GM12875 (cell line): ENCODE results near the gene HIKESHI.
A peak's percentile ranks its signal among the peaks of the same experiment; 100 is the strongest.
"Not testable (repeated sequence)": the region's sequence is repeated elsewhere in the genome, so short reads cannot be mapped to it uniquely, and the experiment has no call there.

ENCODE experiments used
- H3K4me3 ChIP-seq: one replicate; pipeline ENCODE4 v1.5.1; 2011; ENCODE audit warnings: low read depth, low read length, control low read depth
- CTCF ChIP-seq: IDR thresholded peaks from 2 replicates; pipeline ENCODE4 v1.5.1; 2011; ENCODE audit warnings: low read depth, mild to moderate bottlenecking, control low read depth, inconsistent platforms, low read length, moderate library complexity, borderline replicate concordance; ENCODE audit not compliant: insufficient read depth

Gene HIKESHI

GRCh38 chr11:86278226-86278625 is 23.8 kb upstream of the HIKESHI start:
- TF ChIP-seq CTCF, result no peak
- no peak overlapping the region for H3K4me3 ChIP-seq

- no peak overlapping the region for H3K4me3 ChIP-seq
- no peak for TF ChIP-seq CTCF
Observed at GRCh38 chr11:86279747-86280146, 22.3 kb upstream of the HIKESHI start.

GRCh38 chr11:86287468-86287796 is 14.6 kb upstream of the HIKESHI start:
- H3K4me3 ChIP-seq, result no peak overlapping the region
- TF ChIP-seq CTCF, result no peak

GRCh38 chr11:86288776-86289507 is 13.1 kb upstream of the HIKESHI start:
- H3K4me3 ChIP-seq, result no peak overlapping the region
- no peak for TF ChIP-seq CTCF

- H3K4me3 ChIP-seq, result not testable (repeated sequence)
Observed at GRCh38 chr11:86289508-86290280, 12.3 kb upstream of the HIKESHI start.

GRCh38 chr11:86291466-86292262 is 10.4 kb upstream of the HIKESHI start:
- no peak overlapping the region for H3K4me3 ChIP-seq
- peak; percentile 61; the same call in 1 of the 2 replicates for TF ChIP-seq CTCF

- TF ChIP-seq CTCF, result no peak
- H3K4me3 ChIP-seq, result no peak overlapping the region
Observed at GRCh38 chr11:86292912-86293616, 9.0 kb upstream of the HIKESHI start.
